ENCODE results near the gene DNAJC28.
A peak's percentile ranks its signal among the peaks of the same experiment; 100 is the strongest.
"Not testable (repeated sequence)": the region's sequence is repeated elsewhere in the genome, so short reads cannot be mapped to it uniquely, and the experiment has no call there.

Gene DNAJC28

DNA sequence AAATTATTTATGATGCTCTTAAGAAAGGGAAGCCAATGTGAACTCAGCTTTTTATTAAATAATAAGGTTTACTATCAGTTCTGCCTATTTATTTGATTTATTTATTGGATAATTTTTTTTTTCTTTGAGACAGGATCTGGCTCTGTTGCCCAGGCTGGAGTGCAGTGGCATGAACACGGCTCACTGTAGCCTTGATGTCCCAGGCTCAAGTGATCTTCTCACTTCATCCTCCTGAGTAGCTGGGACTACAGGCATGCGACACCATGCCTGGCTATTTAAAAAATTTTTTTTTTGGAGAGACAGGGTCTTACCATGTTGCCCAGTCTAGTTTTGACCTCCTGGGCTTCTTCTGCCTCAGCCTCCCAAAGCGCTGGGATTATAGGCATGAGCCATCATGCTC is 21.0 kb upstream of the DNAJC28 start:
- no peaks in the 10 kb centered on the region for H3K27me3 ChIP-seq (ENCODE audit: control insufficient read depth in 1 of 2, insufficient read depth in 2 of 2, low read length in 2 of 2)
- H3K36me3 ChIP-seq (ENCODE audit: control insufficient read depth in 2 of 2, insufficient read depth in 2 of 2, low read length in 2 of 2) = peaks cover 29 to 37% of the 10 kb centered on the region in 2 donors
- no peaks in the 10 kb centered on the region for H3K9me3 ChIP-seq (ENCODE audit: control insufficient read depth in 2 of 2, low read length in 2 of 2)

DNA sequence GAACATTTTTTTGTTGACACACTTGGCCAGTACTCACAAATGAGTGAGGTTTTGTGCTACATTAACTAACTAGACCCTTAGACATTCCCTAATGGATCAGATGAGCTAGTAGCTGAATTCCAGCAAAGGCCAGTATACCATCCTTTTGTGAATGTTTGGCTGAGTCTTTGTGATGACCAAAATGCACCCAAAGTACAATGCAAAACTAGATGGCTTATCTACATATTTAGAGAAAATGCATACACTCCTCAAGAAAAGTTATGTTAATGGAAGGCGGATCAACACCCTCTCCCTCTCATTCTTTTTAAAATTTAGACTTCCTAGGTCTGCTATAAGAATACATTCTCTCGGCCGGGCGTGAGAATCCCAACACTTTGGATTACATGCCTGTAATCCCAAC is 20.1 kb upstream of the DNAJC28 start:
- peaks cover 26 to 34% of the 10 kb centered on the region in 2 donors for H3K36me3 ChIP-seq (ENCODE audit: control insufficient read depth in 2 of 2, insufficient read depth in 2 of 2, low read length in 2 of 2)
- no peak overlapping the region for H3K27ac ChIP-seq (ENCODE audit: low read length)
- no peak overlapping the region for H3K4me3 ChIP-seq (ENCODE audit: low read length in 2 of 2)
- no peaks in the 10 kb centered on the region for H3K4me1 ChIP-seq (ENCODE audit: control insufficient read depth, insufficient read depth, low read length)
- no peaks in the 10 kb centered on the region for H3K9me3 ChIP-seq (ENCODE audit: control insufficient read depth in 2 of 2, low read length in 2 of 2)
- no peaks in the 10 kb centered on the region for H3K27me3 ChIP-seq (ENCODE audit: control insufficient read depth in 1 of 2, insufficient read depth in 2 of 2, low read length in 2 of 2)
- H3K9ac ChIP-seq (ENCODE audit: low read length in 2 of 2) = no peak overlapping the region

More for the DNA sequence above, 21.0 kb upstream of the DNAJC28 start:
- no peak overlapping the region for H3K27ac ChIP-seq (ENCODE audit: low read length)
- no peak overlapping the region for H3K4me3 ChIP-seq (ENCODE audit: low read length in 2 of 2)
- no peaks in the 10 kb centered on the region for H3K4me1 ChIP-seq (ENCODE audit: control insufficient read depth, insufficient read depth, low read length)
- H3K9ac ChIP-seq (ENCODE audit: low read length in 2 of 2) = no peak overlapping the region

- Histone ChIP-seq H3K4me3 (ENCODE audit: low read length in 2 of 2) (no peak overlapping the region), H3K4me1 (ENCODE audit: control insufficient read depth, insufficient read depth, low read length) (no peaks in the 10 kb centered on the region), H3K27ac (ENCODE audit: low read length) (no peak overlapping the region), H3K9me3 (ENCODE audit: control insufficient read depth in 2 of 2, low read length in 2 of 2) (no peaks in the 10 kb centered on the region), H3K9ac (ENCODE audit: low read length in 2 of 2) (no peak overlapping the region), H3K36me3 (ENCODE audit: control insufficient read depth in 2 of 2, insufficient read depth in 2 of 2, low read length in 2 of 2) (peaks cover 26 to 30% of the 10 kb centered on the region in 2 donors), H3K27me3 (ENCODE audit: control insufficient read depth in 1 of 2, insufficient read depth in 2 of 2, low read length in 2 of 2) (no peaks in the 10 kb centered on the region)
Observed at GRCh38 chr21:33510826-33511225, 19.3 kb upstream of the DNAJC28 start.

GRCh38 chr21:33507003-33507402 is 15.5 kb upstream of the DNAJC28 start:
- peaks cover 26 to 29% of the 10 kb centered on the region in 2 donors for H3K36me3 ChIP-seq (ENCODE audit: control insufficient read depth in 2 of 2, insufficient read depth in 2 of 2, low read length in 2 of 2)
- not testable (repeated sequence) for H3K4me3 ChIP-seq (ENCODE audit: low read length in 2 of 2); H3K9me3 ChIP-seq (ENCODE audit: control insufficient read depth in 2 of 2, low read length in 2 of 2); H3K27me3 ChIP-seq (ENCODE audit: control insufficient read depth in 1 of 2, insufficient read depth in 2 of 2, low read length in 2 of 2); H3K4me1 ChIP-seq (ENCODE audit: control insufficient read depth, insufficient read depth, low read length); H3K9ac ChIP-seq (ENCODE audit: low read length in 2 of 2); H3K27ac ChIP-seq (ENCODE audit: low read length)

DNA sequence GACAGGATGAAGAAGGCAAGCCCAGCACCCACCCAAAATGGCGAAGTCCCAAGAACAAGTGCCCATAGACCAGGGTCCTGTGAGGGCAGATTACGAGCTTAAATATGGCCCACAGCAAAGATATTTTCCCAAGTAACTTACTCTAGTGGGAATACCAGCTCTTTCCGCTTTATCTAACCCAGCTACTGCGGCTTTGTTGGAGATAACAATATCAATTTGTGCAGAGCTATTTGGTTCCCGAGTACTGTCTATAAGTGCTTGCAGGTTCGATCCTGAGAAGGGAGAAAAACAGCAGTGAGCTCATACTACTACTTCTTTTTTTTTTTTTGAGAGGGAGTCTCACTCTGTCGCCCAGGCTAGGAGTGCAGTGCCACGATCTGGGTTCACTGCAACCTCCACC is 14.3 kb upstream of the DNAJC28 start:
- Histone ChIP-seq H3K9ac (ENCODE audit: low read length in 2 of 2) (no peak overlapping the region), H3K4me3 (ENCODE audit: low read length in 2 of 2) (no peak overlapping the region)

GRCh38 chr21:33496345-33496744 is 4.8 kb upstream of the DNAJC28 start:
- no peak overlapping the region for H3K4me3 ChIP-seq (ENCODE audit: low read length in 2 of 2)
- H3K27ac ChIP-seq (ENCODE audit: low read length) = no peak overlapping the region
- H3K9me3 ChIP-seq (ENCODE audit: control insufficient read depth in 2 of 2, low read length in 2 of 2) = no peaks in the 10 kb centered on the region
- H3K4me1 ChIP-seq (ENCODE audit: control insufficient read depth, insufficient read depth, low read length) = peaks cover 6% of the 10 kb centered on the region
- no peaks in the 10 kb centered on the region for H3K36me3 ChIP-seq (ENCODE audit: control insufficient read depth in 2 of 2, insufficient read depth in 2 of 2, low read length in 2 of 2)
- H3K27me3 ChIP-seq (ENCODE audit: control insufficient read depth in 1 of 2, insufficient read depth in 2 of 2, low read length in 2 of 2) = no peaks in the 10 kb centered on the region
- H3K9ac ChIP-seq (ENCODE audit: low read length in 2 of 2) = no peak overlapping the region

More for the DNA sequence above, 14.3 kb upstream of the DNAJC28 start:
- no peaks in the 10 kb centered on the region for H3K27me3 ChIP-seq (ENCODE audit: control insufficient read depth in 1 of 2, insufficient read depth in 2 of 2, low read length in 2 of 2)
- H3K9me3 ChIP-seq (ENCODE audit: control insufficient read depth in 2 of 2, low read length in 2 of 2) = no peaks in the 10 kb centered on the region
- H3K27ac ChIP-seq (ENCODE audit: low read length) = no peak overlapping the region
- peaks cover 21 to 23% of the 10 kb centered on the region in 2 donors for H3K36me3 ChIP-seq (ENCODE audit: control insufficient read depth in 2 of 2, insufficient read depth in 2 of 2, low read length in 2 of 2)
- H3K4me1 ChIP-seq (ENCODE audit: control insufficient read depth, insufficient read depth, low read length) = no peaks in the 10 kb centered on the region

DNA sequence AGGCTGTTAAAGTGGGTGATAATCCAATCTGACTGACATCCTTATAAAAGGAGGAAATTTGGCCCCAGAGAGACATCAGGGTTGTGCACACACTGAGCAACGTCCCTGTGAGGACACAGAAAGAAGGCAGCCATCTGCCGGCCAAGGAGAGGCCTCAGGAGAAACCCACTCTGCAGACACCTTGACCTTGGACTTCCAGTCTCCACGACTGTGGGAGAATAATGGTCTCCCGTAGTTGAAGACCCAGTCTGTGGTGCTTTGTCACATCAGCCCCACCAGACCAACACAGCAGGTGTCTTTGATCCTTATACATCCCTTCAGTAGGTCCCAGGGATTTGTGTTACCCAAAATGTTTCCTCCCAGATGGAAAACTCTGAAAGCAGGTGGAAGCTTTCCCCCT is 4.2 kb upstream of the DNAJC28 start:
- Histone ChIP-seq H3K27ac (ENCODE audit: low read length) (no peak overlapping the region), H3K9me3 (ENCODE audit: control insufficient read depth in 2 of 2, low read length in 2 of 2) (no peaks in the 10 kb centered on the region), H3K36me3 (ENCODE audit: control insufficient read depth in 2 of 2, insufficient read depth in 2 of 2, low read length in 2 of 2) (no peaks in the 10 kb centered on the region), H3K4me3 (ENCODE audit: low read length in 2 of 2) (no peak overlapping the region), H3K27me3 (ENCODE audit: control insufficient read depth in 1 of 2, insufficient read depth in 2 of 2, low read length in 2 of 2) (no peaks in the 10 kb centered on the region), H3K4me1 (ENCODE audit: control insufficient read depth, insufficient read depth, low read length) (peaks cover 6% of the 10 kb centered on the region), H3K9ac (ENCODE audit: low read length in 2 of 2) (no peak overlapping the region)

- Histone ChIP-seq H3K27me3 (ENCODE audit: control insufficient read depth in 1 of 2, insufficient read depth in 2 of 2, low read length in 2 of 2) (no peaks in the 10 kb centered on the region), H3K4me3 (ENCODE audit: low read length in 2 of 2) (no peak overlapping the region), H3K27ac (ENCODE audit: low read length) (no peak overlapping the region), H3K4me1 (ENCODE audit: control insufficient read depth, insufficient read depth, low read length) (peaks cover 6% of the 10 kb centered on the region), H3K36me3 (ENCODE audit: control insufficient read depth in 2 of 2, insufficient read depth in 2 of 2, low read length in 2 of 2) (no peaks in the 10 kb centered on the region), H3K9me3 (ENCODE audit: control insufficient read depth in 2 of 2, low read length in 2 of 2) (no peaks in the 10 kb centered on the region), H3K9ac (ENCODE audit: low read length in 2 of 2) (no peak overlapping the region)
Observed at GRCh38 chr21:33493756-33494155, 2.2 kb upstream of the DNAJC28 start.

DNA sequence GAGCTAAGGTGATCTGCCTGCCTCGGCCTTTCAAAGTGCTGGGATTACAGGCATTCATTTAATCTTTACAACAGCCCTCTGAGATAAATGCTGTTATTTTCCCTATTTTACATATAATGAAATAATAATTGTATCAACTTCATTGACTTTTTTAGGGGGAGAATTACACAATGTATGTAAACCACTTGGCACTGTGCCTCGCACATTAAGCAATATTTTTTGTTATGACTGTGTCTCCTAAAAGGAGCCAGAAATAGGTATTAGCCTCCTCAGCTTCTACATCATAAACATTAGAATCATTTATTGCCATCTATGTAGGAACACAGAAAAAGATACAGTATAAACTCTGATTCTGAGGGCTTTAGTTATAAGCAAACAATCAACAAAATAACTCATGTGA is 1.1 kb upstream of the DNAJC28 start:
- H3K9me3 ChIP-seq (ENCODE audit: control insufficient read depth in 2 of 2, low read length in 2 of 2) = no peaks in the 10 kb centered on the region
- peaks cover 6% of the 10 kb centered on the region for H3K4me1 ChIP-seq (ENCODE audit: control insufficient read depth, insufficient read depth, low read length)
- no peak overlapping the region for H3K27ac ChIP-seq (ENCODE audit: low read length)
- H3K9ac ChIP-seq (ENCODE audit: low read length in 2 of 2) = no peak overlapping the region
- H3K36me3 ChIP-seq (ENCODE audit: control insufficient read depth in 2 of 2, insufficient read depth in 2 of 2, low read length in 2 of 2) = no peaks in the 10 kb centered on the region
- no peaks in the 10 kb centered on the region for H3K27me3 ChIP-seq (ENCODE audit: control insufficient read depth in 1 of 2, insufficient read depth in 2 of 2, low read length in 2 of 2)
- H3K4me3 ChIP-seq (ENCODE audit: low read length in 2 of 2) = no peak overlapping the region

- H3K4me3 ChIP-seq (ENCODE audit: low read length in 2 of 2) = peak overlapping the region; percentile 82 to 98
- H3K36me3 ChIP-seq (ENCODE audit: control insufficient read depth in 2 of 2, insufficient read depth in 2 of 2, low read length in 2 of 2) = no peaks in the 10 kb centered on the region
- peak overlapping the region; percentile 75 to 81 for H3K9ac ChIP-seq (ENCODE audit: low read length in 2 of 2)
- no peaks in the 10 kb centered on the region for H3K9me3 ChIP-seq (ENCODE audit: control insufficient read depth in 2 of 2, low read length in 2 of 2)
- peak overlapping the region; percentile 71 for H3K27ac ChIP-seq (ENCODE audit: low read length)
- H3K4me1 ChIP-seq (ENCODE audit: control insufficient read depth, insufficient read depth, low read length) = peaks cover 6% of the 10 kb centered on the region
- H3K27me3 ChIP-seq (ENCODE audit: control insufficient read depth in 1 of 2, insufficient read depth in 2 of 2, low read length in 2 of 2) = no peaks in the 10 kb centered on the region
Observed at GRCh38 chr21:33490991-33491372, 534 bp downstream of the DNAJC28 start.

DNA sequence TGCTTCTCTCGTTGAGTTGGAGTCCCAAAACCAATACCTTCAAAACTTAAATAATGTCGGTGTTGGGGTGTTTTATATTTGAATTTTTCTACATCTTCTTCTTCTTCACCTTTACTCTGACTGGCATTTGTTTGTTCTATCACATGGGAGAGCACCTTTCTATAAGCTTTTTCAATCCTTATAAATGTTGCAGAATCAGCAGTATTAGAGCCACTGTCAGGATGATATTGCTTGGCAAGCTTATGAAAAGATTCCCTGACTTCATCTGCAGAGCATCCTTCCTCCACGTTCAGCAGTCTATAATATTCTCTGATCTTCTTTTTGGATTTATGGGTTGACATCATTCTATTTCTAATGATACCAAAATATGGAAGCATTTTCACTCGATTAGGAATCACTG is 2.6 kb downstream of the DNAJC28 start:
- Histone ChIP-seq H3K4me1 (ENCODE audit: control insufficient read depth, insufficient read depth, low read length) (peaks cover 6% of the 10 kb centered on the region), H3K36me3 (ENCODE audit: control insufficient read depth in 2 of 2, insufficient read depth in 2 of 2, low read length in 2 of 2) (no peaks in the 10 kb centered on the region), H3K27ac (ENCODE audit: low read length) (no peak overlapping the region), H3K27me3 (ENCODE audit: control insufficient read depth in 1 of 2, insufficient read depth in 2 of 2, low read length in 2 of 2) (no peaks in the 10 kb centered on the region), H3K9me3 (ENCODE audit: control insufficient read depth in 2 of 2, low read length in 2 of 2) (no peaks in the 10 kb centered on the region), H3K4me3 (ENCODE audit: low read length in 2 of 2) (no peak overlapping the region), H3K9ac (ENCODE audit: low read length in 2 of 2) (no peak overlapping the region)
